NCI-H1092 (cell line): ENCODE data around the gene PCAT6.
"Not testable (repeated sequence)": the region's sequence is repeated elsewhere in the genome, so short reads cannot be mapped to it uniquely, and the experiment has no call there.

ENCODE experiments used
- DNase-seq: peaks from one replicate; lab custom pipeline; 2025; lab: John Stamatoyannopoulos, UW

PCAT6 gene

GRCh38 chr1:202810615-202811295, at the start of gene PCAT6:
TSS of gene PCAT6 (plus strand) at chr1:202810954.
- peak; percentile 94 for DNase-seq

GRCh38 chr1:202762019-202762418, 48.7 kb upstream of the PCAT6 start:
- DNase-seq, result no peak

- no peak for DNase-seq
These were observed 45.0 kb upstream of the PCAT6 start for GRCh38 chr1:202765721-202766120.

DNA sequence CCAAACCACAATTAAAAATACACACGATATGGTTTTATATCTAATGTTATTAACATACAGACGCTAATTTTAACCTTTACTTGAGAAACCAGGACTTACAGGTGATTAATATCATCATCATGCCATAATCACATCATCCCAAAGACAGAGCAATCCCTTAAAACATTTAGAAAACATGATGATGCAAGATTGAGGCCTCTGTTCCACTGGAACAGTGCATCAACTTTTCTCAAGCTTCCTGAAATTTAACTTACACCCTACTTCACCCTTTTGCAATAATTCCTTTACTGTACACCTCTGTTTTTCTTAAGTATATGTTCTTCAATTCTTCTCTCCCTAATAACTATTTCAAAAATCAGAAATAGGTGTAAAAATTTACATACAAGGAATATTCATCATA, 40.6 kb upstream of the PCAT6 start:
- no peak for DNase-seq

DNA sequence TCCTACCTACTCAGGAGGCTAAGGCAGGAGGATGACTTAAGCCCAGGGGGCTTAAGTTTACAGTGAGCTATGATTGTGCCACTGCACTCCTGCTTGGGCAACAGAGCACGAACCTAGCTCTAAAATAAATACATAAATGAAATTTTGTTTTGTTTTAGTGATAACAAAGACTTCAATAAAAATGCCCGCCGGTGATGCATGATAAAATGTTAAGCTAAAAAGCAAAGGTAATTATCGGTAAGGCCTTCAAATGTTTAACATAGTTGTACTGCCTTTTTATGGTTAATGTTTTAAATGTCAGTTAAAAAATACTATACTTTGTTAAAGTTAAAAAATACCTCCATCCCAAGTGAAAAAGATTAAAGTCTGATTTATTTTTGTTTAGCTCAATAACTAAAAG, 29.6 kb upstream of the PCAT6 start:
- no peak for DNase-seq

DNA sequence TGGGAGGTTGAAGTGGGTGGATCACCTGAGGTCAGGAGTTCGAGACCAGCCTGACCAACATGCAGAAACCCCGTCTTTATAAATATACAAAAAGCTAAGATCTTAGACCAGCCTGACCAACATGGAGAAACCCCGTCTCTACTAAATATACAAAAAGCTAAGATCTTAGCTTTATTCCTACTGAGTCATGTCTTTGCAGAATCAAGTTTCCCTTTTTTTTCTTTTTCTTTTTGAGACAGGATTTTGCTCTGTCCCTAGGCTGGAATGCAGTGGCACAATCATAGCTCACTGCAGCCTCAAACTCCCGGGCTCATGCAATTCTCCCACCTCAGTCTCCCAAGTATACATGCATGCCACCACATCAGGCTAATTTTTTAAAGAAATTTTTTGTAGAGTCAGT, 23.9 kb upstream of the PCAT6 start:
- no peak for DNase-seq

DNA sequence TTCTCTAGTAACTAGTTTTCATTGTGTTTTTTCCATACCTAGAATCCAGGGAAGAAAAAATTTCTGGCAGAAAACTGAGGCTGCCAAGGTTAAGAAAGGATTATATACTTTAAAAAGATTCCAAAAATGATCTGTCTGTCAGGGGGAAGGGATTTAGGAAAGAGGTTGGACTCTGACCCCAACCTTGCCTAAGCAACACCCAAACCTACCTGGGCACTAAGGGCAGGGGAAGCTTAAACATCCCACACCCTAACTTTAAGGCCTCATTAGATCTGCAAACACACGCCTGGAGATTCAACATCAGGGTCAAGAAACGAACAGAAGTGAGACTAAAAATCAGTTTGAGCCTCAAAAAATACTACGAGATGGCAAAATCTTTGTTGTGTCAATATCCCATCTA, 22.0 kb upstream of the PCAT6 start:
- DNase-seq, result no peak

DNA sequence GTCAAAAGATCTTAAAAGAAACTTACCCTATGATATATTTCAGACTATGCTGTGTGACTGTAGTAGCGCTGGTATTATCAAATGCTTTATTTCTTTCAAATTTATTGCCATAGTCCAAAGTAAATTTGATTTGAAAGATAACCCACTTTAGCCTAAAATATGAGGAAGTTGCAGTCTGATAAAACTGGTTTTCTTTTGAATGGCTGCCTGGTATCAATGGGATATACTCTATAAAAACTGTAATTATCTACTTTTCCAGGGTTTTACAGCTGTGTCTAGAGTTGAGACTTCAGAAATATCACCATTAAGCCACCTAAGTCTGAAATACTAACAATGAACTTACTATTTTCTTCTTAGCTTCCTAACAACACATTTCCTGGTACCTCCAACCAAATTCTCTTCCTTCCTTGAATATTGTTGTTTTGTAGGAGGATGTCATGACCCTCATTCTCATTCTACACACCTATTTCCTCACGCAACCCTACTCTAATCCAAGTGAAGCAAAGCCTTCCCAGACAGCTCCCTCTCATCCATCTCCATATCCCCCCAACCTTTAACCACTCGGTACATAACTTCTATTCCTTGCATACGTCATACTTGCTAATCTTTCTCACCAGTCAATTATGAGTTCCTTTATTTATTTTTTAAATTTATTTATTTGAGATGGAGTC, 19.5 kb upstream of the PCAT6 start:
- no peak for DNase-seq

GRCh38 chr1:202794051-202794740, 16.6 kb upstream of the PCAT6 start:
- DNase-seq, result no peak

DNA sequence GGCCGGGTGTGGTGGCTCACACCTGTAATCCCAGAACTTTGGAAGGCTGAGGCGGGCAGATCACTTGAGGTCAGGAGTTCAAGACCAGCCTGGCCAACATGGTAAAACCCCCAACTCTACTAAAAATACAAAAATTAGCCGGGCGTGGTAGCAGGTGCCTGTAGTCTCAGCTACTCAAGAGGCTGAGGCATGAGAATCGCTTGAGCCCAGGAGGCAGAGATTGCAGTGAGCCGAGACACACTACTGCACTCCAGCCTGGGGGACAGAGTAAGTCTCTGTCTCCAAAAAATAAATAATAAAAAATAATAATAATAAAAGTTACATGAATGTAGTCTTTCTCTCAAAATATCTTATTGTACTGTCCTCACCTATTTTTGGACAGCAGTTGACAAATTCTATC, 15.8 kb upstream of the PCAT6 start:
- not testable (repeated sequence) for DNase-seq

DNA sequence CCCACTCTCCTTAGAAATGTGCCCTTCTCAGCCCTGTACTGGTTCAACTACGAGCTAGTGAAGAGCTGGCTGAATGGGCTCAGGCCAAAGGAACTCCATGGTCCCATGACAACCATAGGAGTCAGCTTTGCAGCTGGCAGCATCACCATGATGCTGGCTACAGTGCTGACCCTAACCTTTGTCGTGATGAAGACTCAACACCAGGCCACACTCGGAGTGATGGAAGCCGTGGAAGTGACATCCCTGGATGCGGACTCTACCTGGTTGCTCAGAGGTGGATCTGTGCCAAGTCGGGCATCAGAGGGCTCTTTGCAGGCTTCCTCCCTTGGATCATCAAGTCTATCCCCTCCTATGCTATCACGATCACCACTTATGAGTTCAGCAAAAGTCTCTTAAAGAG, 14.1 kb upstream of the PCAT6 start:
- DNase-seq, result no peak

GRCh38 chr1:202798260-202798659, 12.5 kb upstream of the PCAT6 start:
- DNase-seq, result no peak

GRCh38 chr1:202798792-202799331, 11.9 kb upstream of the PCAT6 start:
- no peak for DNase-seq

GRCh38 chr1:202800742-202801141, 10.0 kb upstream of the PCAT6 start:
- DNase-seq, result no peak

- no peak for DNase-seq
These were observed 9.6 kb upstream of the PCAT6 start for GRCh38 chr1:202801175-202801574.

GRCh38 chr1:202802034-202802433, 8.7 kb upstream of the PCAT6 start:
- no peak for DNase-seq

- no peak for DNase-seq
These were observed 7.5 kb upstream of the PCAT6 start for GRCh38 chr1:202802998-202803932.

- DNase-seq, result no peak
These were observed 6.6 kb upstream of the PCAT6 start for GRCh38 chr1:202804126-202804525.

GRCh38 chr1:202805886-202806844, 4.6 kb upstream of the PCAT6 start:
- DNase-seq, result no peak

DNA sequence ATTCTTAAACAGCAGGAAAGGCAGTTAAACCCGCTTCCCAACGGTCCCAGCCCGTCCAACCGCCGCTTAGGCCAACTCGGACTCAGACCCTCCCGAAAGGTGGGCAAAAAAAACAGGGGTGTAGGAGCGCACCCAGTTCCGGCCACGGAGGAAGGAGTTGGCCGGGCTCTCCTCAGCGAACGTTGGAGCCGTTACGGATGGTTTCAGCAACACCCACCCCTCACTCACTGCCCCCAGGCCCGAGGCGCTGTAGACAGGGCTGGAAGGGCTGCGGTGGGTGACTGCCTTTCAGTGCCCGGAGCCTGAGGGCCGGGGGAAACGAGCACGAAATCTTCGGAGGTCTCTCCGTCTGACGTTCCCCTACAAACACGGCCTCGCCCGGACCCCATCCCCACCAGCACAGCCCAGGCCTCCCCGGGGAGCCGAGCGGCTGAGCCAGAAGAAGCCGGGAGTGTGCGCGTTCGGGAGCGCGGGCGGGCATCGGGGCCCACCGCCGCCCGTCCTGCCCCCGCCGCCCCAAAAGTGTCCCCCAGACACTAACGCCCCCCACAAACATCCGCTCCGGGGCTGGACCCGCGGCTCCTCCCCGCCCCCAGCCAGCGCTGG, 3.8 kb upstream of the PCAT6 start:
- DNase-seq, result peak; percentile 36
